SK-N-MC (cell line): Measurements from ENCODE around the gene TMEM203.

Source experiments
- EZH2 ChIP-seq: fragments of 200-600 bp; sonication (generic); IDR thresholded peaks from one replicate; pipeline ENCODE4 v1.6.1; 2017; ENCODE audit warnings: antibody characterized with exemption
- FOXP2 ChIP-seq: optimal IDR thresholded peaks from 2 replicates; pipeline ENCODE3; 2011; ENCODE audit warnings: mild to moderate bottlenecking, moderate library complexity; ENCODE audit not compliant: insufficient read depth; ENCODE audit errors: extremely low read length, control extremely low read depth
- POLR2AphosphoS5 ChIP-seq: IDR thresholded peaks from 2 replicates; pipeline ENCODE4 v1.6.1; 2012; ENCODE audit warnings: mild to moderate bottlenecking, low read depth, low read length, borderline replicate concordance

- TF ChIP-seq POLR2AphosphoS5 (no peak), EZH2 (no peak), FOXP2 (no peak)
These were observed 38.8 kb downstream of the TMEM203 start for GRCh38 chr9:137166380-137167229.
